GM06990 (cell line): ENCODE measurements around the gene NOC2L.

Source experiments
- DNase-seq: peaks from one replicate; pipeline ENCODE4 v3.0.0-alpha.2; 2011; ENCODE audit not compliant: insufficient read length; ENCODE audit errors: extremely low read depth
- H3K27me3 ChIP-seq: replicated peaks from 2 replicates; pipeline ENCODE4 v1.6.0; 2011; ENCODE audit warnings: low read length; ENCODE audit not compliant: control insufficient read depth, insufficient read depth
- H3K36me3 ChIP-seq: 2 replicates; pipeline ENCODE4 v1.5.1; 2011; ENCODE audit warnings: low read length; ENCODE audit not compliant: control insufficient read depth, insufficient read depth
- H3K4me3 ChIP-seq: replicated peaks from 2 replicates; pipeline ENCODE4 v1.5.1; 2011; ENCODE audit warnings: low read depth, mild to moderate bottlenecking, control low read depth, low read length
- TF ChIP-seq, protein P1 (sequence below): IDR thresholded peaks from 2 replicates; pipeline ENCODE4 v1.5.1; 2011; ENCODE audit warnings: low read length, control low read depth, mild to moderate bottlenecking, inconsistent platforms; ENCODE audit not compliant: insufficient read depth, poor library complexity, severe bottlenecking

Gene NOC2L

DNA sequence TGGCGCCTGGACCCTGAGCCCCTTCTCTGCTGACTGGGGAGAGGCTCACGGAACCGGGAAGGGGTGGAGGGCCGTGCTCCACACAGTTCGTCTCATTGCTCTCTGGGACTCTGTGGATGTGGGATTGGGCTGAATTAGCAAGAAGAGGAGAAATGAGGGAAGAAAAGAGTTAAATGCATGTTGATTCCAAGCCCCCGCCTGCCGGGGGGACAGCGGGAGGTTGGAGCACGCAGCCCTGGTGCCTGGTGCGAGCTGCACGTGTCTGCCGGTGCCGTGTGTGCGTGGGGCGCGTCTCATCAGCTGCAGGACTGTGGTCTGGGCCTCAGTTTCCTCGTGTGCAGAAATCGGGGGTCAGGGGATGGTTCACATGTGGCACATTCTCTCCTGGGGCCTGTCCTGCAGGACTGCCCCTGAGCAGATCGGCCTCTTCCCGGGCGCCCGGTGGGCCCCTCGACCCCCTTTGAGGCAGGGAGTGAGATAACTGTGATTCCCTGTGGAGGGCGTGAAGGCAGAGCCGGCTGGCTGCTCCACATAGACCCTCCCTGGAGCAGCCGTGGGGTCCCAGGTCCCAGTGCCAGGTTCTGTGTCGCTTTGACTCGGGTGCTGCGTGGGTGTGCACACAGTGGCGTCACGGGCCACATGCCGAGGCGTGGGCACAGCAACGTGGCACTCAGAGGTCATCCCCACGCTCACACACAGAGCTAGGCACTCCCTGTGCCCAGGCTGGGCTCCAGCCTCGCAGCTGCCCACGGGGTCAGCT, 23.9 kb downstream of the NOC2L start:
- Histone ChIP-seq H3K27me3 (no peaks in the 10 kb centered on the region; the same call in 1 of the 2 replicates), H3K4me3 (no peak overlapping the region), H3K36me3 (no peaks in the 10 kb centered on the region)
- no peak for DNase-seq
- TF ChIP-seq, protein P1, sequence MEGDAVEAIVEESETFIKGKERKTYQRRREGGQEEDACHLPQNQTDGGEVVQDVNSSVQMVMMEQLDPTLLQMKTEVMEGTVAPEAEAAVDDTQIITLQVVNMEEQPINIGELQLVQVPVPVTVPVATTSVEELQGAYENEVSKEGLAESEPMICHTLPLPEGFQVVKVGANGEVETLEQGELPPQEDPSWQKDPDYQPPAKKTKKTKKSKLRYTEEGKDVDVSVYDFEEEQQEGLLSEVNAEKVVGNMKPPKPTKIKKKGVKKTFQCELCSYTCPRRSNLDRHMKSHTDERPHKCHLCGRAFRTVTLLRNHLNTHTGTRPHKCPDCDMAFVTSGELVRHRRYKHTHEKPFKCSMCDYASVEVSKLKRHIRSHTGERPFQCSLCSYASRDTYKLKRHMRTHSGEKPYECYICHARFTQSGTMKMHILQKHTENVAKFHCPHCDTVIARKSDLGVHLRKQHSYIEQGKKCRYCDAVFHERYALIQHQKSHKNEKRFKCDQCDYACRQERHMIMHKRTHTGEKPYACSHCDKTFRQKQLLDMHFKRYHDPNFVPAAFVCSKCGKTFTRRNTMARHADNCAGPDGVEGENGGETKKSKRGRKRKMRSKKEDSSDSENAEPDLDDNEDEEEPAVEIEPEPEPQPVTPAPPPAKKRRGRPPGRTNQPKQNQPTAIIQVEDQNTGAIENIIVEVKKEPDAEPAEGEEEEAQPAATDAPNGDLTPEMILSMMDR: no peak

DNA sequence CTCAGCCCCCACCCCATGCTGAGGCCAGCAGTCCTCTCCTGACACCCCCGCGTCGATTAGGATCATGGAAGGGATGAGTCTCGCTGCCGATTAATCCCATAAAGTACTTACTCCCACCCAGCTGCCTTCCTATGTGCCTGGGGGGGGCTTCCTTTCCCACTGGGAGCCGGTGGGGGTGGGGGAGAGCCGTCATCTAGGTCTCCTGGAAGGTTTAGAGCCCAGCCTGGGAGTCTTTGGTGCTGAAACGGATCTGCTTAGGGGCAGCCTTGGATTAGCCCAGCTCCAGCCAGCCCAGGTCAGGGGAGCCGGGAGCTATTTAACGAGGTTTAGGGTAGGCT, 25.5 kb downstream of the NOC2L start:
- TF ChIP-seq, protein P1: no peak
- DNase-seq: no peak
- no peaks in the 10 kb centered on the region for H3K36me3 ChIP-seq
- no peaks in the 10 kb centered on the region; the same call in 1 of the 2 replicates for H3K27me3 ChIP-seq
- H3K4me3 ChIP-seq: no peak overlapping the region

DNA sequence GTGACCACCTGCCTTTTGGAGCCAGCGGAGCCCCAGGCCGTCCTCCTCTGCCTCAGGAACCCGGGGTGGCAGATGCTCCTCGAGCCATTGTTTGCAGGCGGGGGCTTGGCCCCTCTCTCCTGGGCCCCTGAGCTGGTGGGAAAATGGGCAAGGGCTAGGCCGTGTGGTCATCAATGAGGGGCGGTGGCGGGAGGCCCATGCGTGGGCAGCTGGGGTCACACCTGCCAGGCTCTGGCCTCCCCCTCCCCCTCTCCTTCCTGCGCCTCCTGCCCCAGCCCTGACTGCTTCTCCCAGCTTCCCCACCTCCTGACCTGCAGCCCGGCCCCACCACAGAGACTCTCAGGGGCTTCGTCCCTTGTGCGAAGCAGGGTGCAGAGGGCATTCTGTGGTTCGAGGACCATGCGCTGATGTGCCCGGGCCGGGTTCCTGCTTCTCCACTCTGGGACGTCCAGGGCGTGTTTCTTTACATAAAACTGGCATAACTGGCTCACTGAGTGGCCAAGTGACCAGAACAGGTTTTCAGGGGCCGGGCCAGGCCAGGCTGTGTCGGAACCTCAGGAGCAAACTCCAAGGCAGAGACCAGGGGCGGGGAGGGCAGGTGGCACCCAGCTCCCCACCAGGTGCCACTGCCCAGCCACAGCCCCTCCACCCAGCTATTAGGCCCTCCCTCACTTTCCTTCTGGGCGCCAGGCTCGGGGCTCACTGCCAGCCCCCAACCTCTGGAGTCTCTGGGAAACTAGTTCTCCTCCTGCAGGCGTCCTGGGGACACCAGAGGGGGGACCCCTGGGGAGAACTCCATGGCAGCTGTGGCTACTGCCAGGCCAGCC, 26.1 kb downstream of the NOC2L start:
- no peak for DNase-seq
- TF ChIP-seq, protein P1: no peak
- no peaks in the 10 kb centered on the region; the same call in 1 of the 2 replicates for H3K27me3 ChIP-seq

GRCh38 chr1:932173-932510, 26.9 kb downstream of the NOC2L start:
- no peak for DNase-seq
- Histone ChIP-seq H3K4me3 (no peak overlapping the region), H3K36me3 (no peaks in the 10 kb centered on the region), H3K27me3 (no peaks in the 10 kb centered on the region; the same call in 1 of the 2 replicates)
- TF ChIP-seq, protein P1: no peak

More for the DNA sequence above, 26.1 kb downstream of the NOC2L start:
- Histone ChIP-seq H3K36me3 (no peaks in the 10 kb centered on the region), H3K4me3 (no peak overlapping the region)

DNA sequence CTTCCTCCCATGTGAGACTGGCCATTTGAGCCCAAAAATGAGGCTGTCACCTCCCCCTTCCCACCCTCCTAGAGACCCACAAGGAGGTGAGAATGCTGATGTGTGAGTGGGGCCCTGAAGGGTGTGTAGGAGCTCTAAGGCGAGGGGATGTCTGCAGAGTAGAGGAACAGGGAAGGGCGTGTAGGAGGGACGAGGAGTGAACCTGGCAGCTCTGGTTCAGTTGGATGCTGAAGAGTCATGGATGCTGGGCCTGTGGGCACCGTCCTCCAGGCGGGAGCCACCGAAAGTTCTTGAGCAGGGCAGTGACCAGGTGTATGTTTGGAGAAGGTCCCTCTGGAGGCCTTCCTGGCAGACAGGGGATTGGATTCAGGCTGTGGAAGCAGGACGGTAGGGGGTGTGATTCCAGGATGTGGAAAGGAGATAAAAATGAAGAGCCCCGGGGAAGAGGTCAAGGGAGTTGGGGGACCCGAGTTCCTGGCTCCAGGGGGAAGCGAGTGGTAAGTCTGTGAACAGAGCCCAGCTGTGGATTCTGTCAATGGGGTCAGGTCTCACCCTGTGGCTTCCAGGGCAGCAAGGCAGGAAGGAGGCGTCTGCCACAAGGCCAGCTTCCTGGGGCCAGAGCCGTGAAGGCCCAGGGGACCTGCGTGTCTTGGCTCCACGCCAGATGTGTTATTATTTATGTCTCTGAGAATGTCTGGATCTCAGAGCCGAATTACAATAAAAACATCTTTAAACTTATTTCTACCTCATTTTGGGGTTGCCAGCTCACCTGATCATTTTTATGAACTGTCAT, 27.5 kb downstream of the NOC2L start:
- TF ChIP-seq, protein P1: no peak
- H3K4me3 ChIP-seq: no peak overlapping the region
- H3K27me3 ChIP-seq: no peaks in the 10 kb centered on the region; the same call in 1 of the 2 replicates
- no peak for DNase-seq
- H3K36me3 ChIP-seq: no peaks in the 10 kb centered on the region
